ENCODE results near the gene FOXC2. TPM values are rescaled to one million over a fixed set of nuclear protein-coding genes. Genes with fewer than 3 reads are reported as not detected.
"Not testable (repeated sequence)": the region's sequence is repeated elsewhere in the genome, so short reads cannot be mapped to it uniquely, and the experiment has no call there.

FOXC2 gene
- total RNA-seq, 2 donors from 2014 or later = 0.66 to 0.78 TPM

GRCh38 chr16:86585821-86586611 lies 19.4 kb downstream of the FOXC2 start:
- Histone ChIP-seq H3K27ac (no peak overlapping the region), H3K36me3 (replicated peaks in 1 of 2; ENCODE audit: insufficient read depth in 1 of 2, low read depth in 2 of 2) (no peaks in the 10 kb centered on the region), H3K4me1 (no peaks in the 10 kb centered on the region), H3K27me3 (no peaks in the 10 kb centered on the region), H3K9me3 (no peaks in the 10 kb centered on the region), H3K4me3 (no peak overlapping the region)
- TF ChIP-seq CTCF (IDR thresholded peaks at IDR 0.05) = no peak
- TF ChIP-seq POLR2A (IDR thresholded peaks at IDR 0.05) = no peak
- 61 to 82% methylated on average over 9 to 10 of the region's 10 CpGs for WGBS, 2 donors
- ATAC-seq = no peak
- DNase-seq = no peak
- intact Hi-C loops (cut with DNase I) = no loop called here

GRCh38 chr16:86587487-86587886 lies 20.9 kb downstream of the FOXC2 start:
- no peaks in the 10 kb centered on the region for H3K4me1 ChIP-seq
- intact Hi-C loops (cut with DNase I) = no loop called here
- H3K4me3 ChIP-seq = no peak overlapping the region
- no peaks in the 10 kb centered on the region for H3K36me3 ChIP-seq (replicated peaks in 1 of 2; ENCODE audit: insufficient read depth in 1 of 2, low read depth in 2 of 2)
- TF ChIP-seq CTCF (IDR thresholded peaks at IDR 0.05) = no peak
- TF ChIP-seq POLR2A (IDR thresholded peaks at IDR 0.05) = no peak
- ATAC-seq (no peak), DNase-seq (no peak)
- H3K27me3 ChIP-seq = no peaks in the 10 kb centered on the region
- 71 to 85% methylated on average over 3 of the region's 3 CpGs for WGBS, 2 donors
- no peaks in the 10 kb centered on the region for H3K9me3 ChIP-seq
- no peak overlapping the region for H3K27ac ChIP-seq

GRCh38 chr16:86587955-86588354 lies 21.3 kb downstream of the FOXC2 start:
- 73 to 80% methylated on average over 3 of the region's 3 CpGs for WGBS, 2 donors

GRCh38 chr16:86590501-86591144 lies 24.0 kb downstream of the FOXC2 start:
- no peak for ATAC-seq
- intact Hi-C loops (cut with DNase I) = no loop called here
- Histone ChIP-seq H3K36me3 (replicated peaks in 1 of 2; ENCODE audit: insufficient read depth in 1 of 2, low read depth in 2 of 2) (no peaks in the 10 kb centered on the region), H3K27ac (no peak overlapping the region), H3K4me3 (no peak overlapping the region), H3K9me3 (no peaks in the 10 kb centered on the region), H3K4me1 (no peaks in the 10 kb centered on the region), H3K27me3 (peaks cover 0 to 5% of the 10 kb centered on the region in 2 donors)
- no peak for DNase-seq
- TF ChIP-seq POLR2A (IDR thresholded peaks at IDR 0.05) (no peak), CTCF (IDR thresholded peaks at IDR 0.05) (no peak)
- 50 to 53% methylated on average over 3 to 4 of the region's 4 CpGs for WGBS, 2 donors

More at GRCh38 chr16:86587955-86588354, 21.3 kb downstream of the FOXC2 start:
- H3K27ac ChIP-seq; intact Hi-C loops (cut with DNase I); ATAC-seq; H3K9me3 ChIP-seq; DNase-seq; H3K4me3 ChIP-seq; H3K4me1 ChIP-seq; H3K36me3 ChIP-seq (replicated peaks in 1 of 2; ENCODE audit: insufficient read depth in 1 of 2, low read depth in 2 of 2); H3K27me3 ChIP-seq: not testable (repeated sequence)

DNA sequence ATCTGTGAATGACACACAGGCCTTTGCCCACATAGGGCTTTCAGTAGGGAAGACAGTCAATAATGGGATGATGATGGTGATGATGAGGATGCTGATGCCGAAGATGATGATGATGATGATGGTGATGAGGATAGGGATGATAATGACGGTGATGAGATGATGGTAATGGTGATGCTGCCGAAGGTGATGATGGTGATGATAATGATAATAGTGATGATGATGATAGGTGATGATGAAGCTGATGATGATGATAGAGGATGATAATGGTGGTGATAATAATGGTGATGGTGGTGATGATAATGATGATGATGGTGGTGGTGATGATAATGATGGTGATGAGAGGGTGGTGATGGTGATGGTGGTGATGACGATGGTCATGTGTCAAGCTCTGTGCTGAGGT lies 24.6 kb downstream of the FOXC2 start:
- Histone ChIP-seq H3K4me3 (no peak overlapping the region), H3K4me1 (no peaks in the 10 kb centered on the region), H3K9me3 (no peaks in the 10 kb centered on the region), H3K27ac (no peak overlapping the region), H3K36me3 (replicated peaks in 1 of 2; ENCODE audit: insufficient read depth in 1 of 2, low read depth in 2 of 2) (no peaks in the 10 kb centered on the region), H3K27me3 (peaks cover 0 to 5% of the 10 kb centered on the region in 2 donors)
- TF ChIP-seq POLR2A (IDR thresholded peaks at IDR 0.05) = no peak
- TF ChIP-seq CTCF (IDR thresholded peaks at IDR 0.05) = no peak
- ATAC-seq (no peak), DNase-seq (no peak)
- 66 to 67% methylated on average over 4 of the region's 4 CpGs for WGBS, 2 donors
- intact Hi-C loops (cut with DNase I) = no loop called here

All from body of pancreas (tissue), 4 donors.